NCI-H226 (cell line): ENCODE results near the gene CHST15.

Experiments used
- DNase-seq: peaks from one replicate; pipeline ENCODE4 v3.0.0-alpha.2; 2015

Gene CHST15

GRCh38 chr10:124061030-124061429 is 32.4 kb downstream of the CHST15 start:
- no peak for DNase-seq

DNA sequence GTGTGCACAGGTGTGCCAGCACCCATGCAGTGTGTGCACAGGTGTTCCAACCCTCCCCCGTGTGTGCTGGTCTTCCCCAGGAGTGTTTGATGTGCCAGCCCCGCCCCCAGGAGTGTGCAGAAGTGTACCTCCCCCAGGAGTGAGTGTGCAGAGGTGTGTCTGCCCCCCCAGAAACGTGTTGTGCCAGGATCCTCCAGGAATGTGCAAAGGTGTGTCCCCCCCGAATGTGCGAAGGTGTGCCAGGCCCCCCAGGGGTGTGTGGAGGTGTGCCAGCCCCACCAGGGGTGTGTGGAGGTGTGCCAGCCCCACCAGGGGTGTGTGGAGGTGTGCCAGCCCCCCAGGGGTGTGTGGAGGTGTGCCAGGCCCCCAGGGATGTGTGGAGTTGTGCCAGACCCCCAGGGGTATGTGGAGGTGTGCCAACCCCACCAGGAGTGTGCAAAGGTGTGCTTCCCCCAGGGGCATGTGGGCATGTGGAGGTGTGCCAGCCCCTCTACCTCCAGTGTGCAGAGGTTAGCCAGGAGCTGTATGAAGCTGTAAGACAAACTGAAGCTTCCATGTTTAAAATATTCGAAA is 33.2 kb downstream of the CHST15 start:
- DNase-seq = no peak

DNA sequence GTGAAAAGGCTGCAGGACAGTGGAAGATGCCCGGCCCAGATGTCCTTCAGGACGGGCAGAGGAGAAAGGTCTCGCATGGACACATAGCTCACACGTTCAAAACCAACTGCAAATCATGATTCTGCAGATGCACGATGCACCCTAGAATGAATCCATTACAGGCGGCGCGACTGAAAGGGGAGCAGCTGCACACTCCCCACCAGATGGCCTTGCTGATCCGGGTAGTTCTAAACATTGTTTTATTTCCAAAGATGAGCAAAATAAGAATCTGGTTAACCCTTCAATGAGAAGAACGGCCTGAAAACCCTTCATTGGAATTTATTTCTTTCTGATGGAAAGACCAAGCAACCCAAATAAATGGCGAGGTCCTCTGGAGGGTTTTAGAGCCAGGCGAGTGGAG is 33.8 kb downstream of the CHST15 start:
- no peak for DNase-seq

- no peak for DNase-seq
These were observed 34.9 kb downstream of the CHST15 start for GRCh38 chr10:124058346-124059003.

DNA sequence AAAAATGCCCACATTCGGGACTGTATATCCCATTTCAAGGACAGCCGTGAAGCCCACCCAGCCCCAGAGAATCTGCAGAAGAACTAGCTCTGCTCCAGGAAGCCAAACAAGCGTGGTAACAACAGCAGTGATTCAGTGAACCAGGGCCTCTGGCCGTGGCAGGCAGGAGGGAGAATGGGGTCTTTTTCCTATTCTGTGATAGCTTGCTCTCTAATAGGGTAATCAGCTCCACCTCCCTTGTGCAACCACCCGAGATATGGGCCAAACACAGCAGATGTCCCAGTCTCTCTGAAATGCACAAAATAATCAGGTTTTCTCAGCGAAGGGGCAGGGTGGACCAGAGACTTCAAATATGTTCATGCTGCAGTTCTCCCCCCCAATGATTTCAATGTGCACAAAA is 35.8 kb downstream of the CHST15 start:
- DNase-seq = no peak

- DNase-seq = no peak
These were observed 36.9 kb downstream of the CHST15 start for GRCh38 chr10:124056337-124056980.

- no peak for DNase-seq
These were observed 39.4 kb downstream of the CHST15 start for GRCh38 chr10:124053971-124054370.

GRCh38 chr10:124052561-124052960 is 40.8 kb downstream of the CHST15 start:
- DNase-seq = no peak

GRCh38 chr10:124050021-124051015 is 43.1 kb downstream of the CHST15 start:
- no peak for DNase-seq

DNA sequence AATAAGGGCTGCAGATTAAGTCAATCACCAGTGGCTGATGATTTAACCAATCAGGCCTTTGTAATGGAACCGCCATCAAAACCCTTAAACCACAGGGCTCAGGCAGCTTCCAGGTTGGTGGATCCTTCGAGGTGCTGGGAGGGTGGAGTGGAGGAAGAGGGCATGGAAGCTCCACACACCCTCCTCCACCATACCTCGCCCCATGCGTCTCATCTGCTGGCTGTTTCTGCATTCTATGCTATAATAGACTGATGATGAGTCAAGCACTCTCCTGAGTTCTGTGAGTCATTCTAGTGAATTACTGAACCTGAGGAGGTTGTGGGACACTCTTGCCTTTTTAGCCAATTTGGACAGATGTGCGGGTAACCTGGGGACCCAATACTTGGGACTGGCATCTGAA is 43.9 kb downstream of the CHST15 start:
- peak; percentile 40 for DNase-seq

DNA sequence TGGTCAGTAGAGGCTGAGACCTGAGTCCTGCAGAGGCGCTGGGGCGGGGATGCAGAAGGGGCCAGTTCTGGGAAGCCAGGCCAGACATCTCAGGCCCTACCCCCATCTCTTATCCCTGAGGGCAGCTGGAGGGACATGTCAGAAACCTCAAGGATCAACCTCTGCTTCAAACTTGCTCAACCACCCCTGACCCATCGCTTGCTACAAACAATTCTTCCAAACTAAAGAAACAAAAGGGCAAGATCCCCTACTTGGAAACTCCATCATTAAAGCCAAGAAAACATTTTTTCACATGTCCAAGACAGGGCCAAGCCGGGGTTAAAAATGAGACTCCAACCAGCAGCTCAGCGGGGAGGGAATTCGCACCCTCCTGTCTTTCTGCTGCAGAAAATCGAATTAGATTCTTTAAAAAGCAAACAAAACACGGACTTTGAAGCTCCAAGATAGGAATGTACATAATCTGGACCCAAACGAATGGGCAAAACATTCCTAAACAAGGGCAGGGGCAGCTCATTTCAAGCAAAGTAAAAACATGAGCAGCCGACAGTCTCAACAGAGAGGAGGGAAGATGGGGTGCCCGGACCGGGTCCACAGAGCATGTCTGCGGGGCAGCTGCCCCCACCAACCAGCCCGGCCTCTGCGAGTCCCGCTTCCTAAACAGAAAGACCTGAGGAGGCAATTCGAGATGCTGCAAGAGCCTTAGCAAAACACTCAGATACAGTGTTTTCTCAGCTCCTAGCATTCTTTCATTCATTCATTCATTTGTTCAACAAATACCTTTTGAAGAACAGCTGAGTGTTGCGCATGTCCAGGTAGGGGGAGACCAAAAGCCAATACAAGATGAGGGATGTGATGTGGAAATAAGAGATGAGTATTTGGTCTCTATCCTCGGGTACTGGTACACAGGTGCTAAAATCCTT is 44.8 kb downstream of the CHST15 start:
- DNase-seq = no peak

- DNase-seq = no peak
These were observed 45.8 kb downstream of the CHST15 start for GRCh38 chr10:124047427-124048152.

GRCh38 chr10:124045801-124046355 is 47.5 kb downstream of the CHST15 start:
- DNase-seq = no peak

- DNase-seq = no peak
These were observed 48.1 kb downstream of the CHST15 start for GRCh38 chr10:124045276-124045675.

DNA sequence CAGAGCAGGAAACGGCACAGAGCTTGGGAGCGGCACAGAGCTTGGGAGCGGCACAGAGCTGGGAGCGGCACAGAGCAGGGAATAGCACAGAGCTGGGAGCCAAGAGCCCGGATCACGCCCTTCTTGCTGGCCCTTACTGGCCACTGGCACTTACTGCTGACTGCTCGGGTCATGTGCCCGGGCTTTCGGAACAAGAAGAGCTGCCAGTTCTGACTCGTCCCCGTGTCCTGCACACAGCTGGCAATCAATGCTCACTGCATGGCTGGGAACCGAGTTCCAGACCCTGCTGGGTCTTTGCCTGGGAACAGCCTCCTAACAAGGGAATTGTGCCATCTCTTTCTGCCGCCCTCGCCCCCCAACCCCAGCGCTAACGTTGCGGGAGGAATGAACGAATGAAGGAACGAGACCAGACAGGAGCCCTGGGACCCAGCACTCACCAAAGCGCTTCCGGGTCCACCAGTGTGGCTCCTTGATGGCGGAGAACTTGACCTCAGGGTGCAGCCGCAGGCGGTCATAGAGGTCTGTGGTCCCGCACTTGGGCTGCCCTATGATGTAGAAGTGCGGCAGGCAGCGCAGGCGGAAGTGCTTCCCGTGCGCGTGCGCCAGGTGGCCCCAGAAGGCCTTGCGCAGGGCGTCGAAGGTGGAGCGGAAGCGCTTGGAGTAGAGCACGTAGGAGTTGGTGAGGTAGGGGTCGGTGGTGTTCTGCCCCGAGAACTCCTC is 49.1 kb downstream of the CHST15 start:
- no peak for DNase-seq

GRCh38 chr10:124043310-124044142 is 49.9 kb downstream of the CHST15 start:
- no peak for DNase-seq

- no peak for DNase-seq
These were observed 50.6 kb downstream of the CHST15 start for GRCh38 chr10:124042656-124043309.

GRCh38 chr10:124041675-124042445 is 51.5 kb downstream of the CHST15 start:
- no peak for DNase-seq
